SH-SY5Y (cell line): ENCODE data around the gene PPP2CA.

Experiments used
- GATA2 ChIP-seq: IDR thresholded peaks from 2 replicates; pipeline ENCODE4 v1.6.1; 2011; ENCODE audit warnings: mild to moderate bottlenecking, low read depth, low read length
- GATA3 ChIP-seq: IDR thresholded peaks from 2 replicates; pipeline ENCODE4 v1.6.1; 2011; ENCODE audit warnings: low read depth, mild to moderate bottlenecking, low read length, moderate library complexity

PPP2CA gene

GRCh38 chr5:134148986-134149539, 76.8 kb downstream of the PPP2CA start:
- TF ChIP-seq GATA2 = no peak
- no peak for TF ChIP-seq GATA3

GRCh38 chr5:134148316-134148715, 77.6 kb downstream of the PPP2CA start:
- no peak for TF ChIP-seq GATA3
- TF ChIP-seq GATA2 = no peak

GRCh38 chr5:134146651-134147518, 79.0 kb downstream of the PPP2CA start:
- no peak for TF ChIP-seq GATA3
- TF ChIP-seq GATA2 = no peak

- TF ChIP-seq GATA2 (no peak), GATA3 (no peak)
These were observed 79.9 kb downstream of the PPP2CA start for GRCh38 chr5:134145779-134146581.

- TF ChIP-seq GATA3 = no peak
- no peak for TF ChIP-seq GATA2
These were observed 80.7 kb downstream of the PPP2CA start for GRCh38 chr5:134145041-134145757.
